GM12864 (cell line): ENCODE results near the gene JARID2.

Source experiments
- DNase-seq: peaks from one replicate; pipeline ENCODE4 v3.0.0-alpha.2; 2011; ENCODE audit warnings: low read depth
- H3K4me3 ChIP-seq: 2 replicates; pipeline ENCODE4 v1.5.1; 2011; ENCODE audit warnings: mild to moderate bottlenecking, low read depth, low read length, control low read depth
- CTCF ChIP-seq: IDR thresholded peaks from 2 replicates; pipeline ENCODE4 v1.5.1; 2011; ENCODE audit warnings: low read depth, mild to moderate bottlenecking, moderate library complexity, low read length, control low read depth, inconsistent platforms; ENCODE audit errors: missing control alignments

The JARID2 gene

GRCh38 chr6:15297895-15298590, 52.2 kb downstream of the JARID2 start:
- no peak for TF ChIP-seq CTCF
- no peak overlapping the region for H3K4me3 ChIP-seq
- no peak for DNase-seq

GRCh38 chr6:15299430-15300131, 53.7 kb downstream of the JARID2 start:
- DNase-seq: peak; percentile 87
- TF ChIP-seq CTCF: no peak
- H3K4me3 ChIP-seq: no peak overlapping the region

GRCh38 chr6:15301179-15302006, 55.5 kb downstream of the JARID2 start:
- H3K4me3 ChIP-seq: no peak overlapping the region
- no peak for DNase-seq
- TF ChIP-seq CTCF: no peak

- no peak for DNase-seq
- no peak overlapping the region for H3K4me3 ChIP-seq
- no peak for TF ChIP-seq CTCF
These were observed 57.5 kb downstream of the JARID2 start for GRCh38 chr6:15303162-15303919.

- no peak for DNase-seq
- no peak overlapping the region for H3K4me3 ChIP-seq
- no peak for TF ChIP-seq CTCF
These were observed 58.0 kb downstream of the JARID2 start for GRCh38 chr6:15303920-15304291.

- H3K4me3 ChIP-seq: no peak overlapping the region
These were observed 58.6 kb downstream of the JARID2 start for GRCh38 chr6:15304337-15305042.

More at GRCh38 chr6:15304337-15305042, 58.6 kb downstream of the JARID2 start:
- DNase-seq: no peak
- TF ChIP-seq CTCF: no peak
